GM19351 (cell line): ENCODE measurements around the gene MIA.
"Not testable (repeated sequence)": the region's sequence is repeated elsewhere in the genome, so short reads cannot be mapped to it uniquely, and the experiment has no call there.

ENCODE experiments used
- ATAC-seq: cut with Tn5 transposase; IDR thresholded peaks from one replicate; pipeline ENCODE4 v1.9.1; 2021; ENCODE audit warnings: mild to moderate bottlenecking, moderate library complexity; ENCODE audit not compliant: unreplicated experiment

The MIA gene

GRCh38 chr19:40818480-40819399, 43.4 kb downstream of the MIA start:
- not testable (repeated sequence) for ATAC-seq

DNA sequence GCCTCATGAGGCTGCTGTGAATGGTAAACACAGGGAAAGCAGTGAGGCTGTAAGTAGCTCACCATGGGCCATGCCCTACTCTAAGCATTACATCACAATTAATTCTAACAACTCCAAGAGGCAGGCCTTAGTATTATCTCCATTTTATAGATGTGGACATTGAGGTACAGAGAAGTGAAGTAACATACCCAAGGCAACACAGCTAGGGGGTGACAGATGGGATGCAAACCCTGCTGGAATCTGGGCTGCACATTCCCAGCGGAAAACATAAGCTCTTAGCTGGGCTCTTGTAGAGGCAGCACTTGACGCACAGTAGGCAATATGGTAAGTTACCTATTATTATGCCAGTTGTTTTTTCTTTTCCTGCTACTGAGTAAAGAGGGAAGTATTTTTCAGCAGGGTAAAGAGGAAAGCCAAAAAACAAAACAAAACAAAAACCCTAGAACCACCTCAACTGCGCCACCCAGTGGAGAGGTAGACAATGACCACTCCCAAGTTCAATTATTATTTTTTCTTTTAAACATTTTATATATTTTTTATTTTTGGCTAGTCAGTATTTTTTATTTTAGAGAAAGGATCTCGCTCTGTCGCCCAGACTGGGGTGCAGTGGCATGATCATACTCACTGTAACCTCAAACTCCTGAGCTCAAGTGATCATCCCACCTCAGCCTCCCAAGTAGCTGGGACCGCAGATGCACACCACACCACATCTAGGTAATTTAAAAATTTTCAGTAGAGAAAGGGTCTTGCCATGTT, 44.3 kb downstream of the MIA start:
- ATAC-seq, result not testable (repeated sequence)

- no peak for ATAC-seq
Observed at GRCh38 chr19:40822161-40822560, 46.8 kb downstream of the MIA start.

GRCh38 chr19:40822704-40823553, 47.6 kb downstream of the MIA start:
- not testable (repeated sequence) for ATAC-seq

GRCh38 chr19:40824916-40825315, 49.6 kb downstream of the MIA start:
- ATAC-seq, result not testable (repeated sequence)

DNA sequence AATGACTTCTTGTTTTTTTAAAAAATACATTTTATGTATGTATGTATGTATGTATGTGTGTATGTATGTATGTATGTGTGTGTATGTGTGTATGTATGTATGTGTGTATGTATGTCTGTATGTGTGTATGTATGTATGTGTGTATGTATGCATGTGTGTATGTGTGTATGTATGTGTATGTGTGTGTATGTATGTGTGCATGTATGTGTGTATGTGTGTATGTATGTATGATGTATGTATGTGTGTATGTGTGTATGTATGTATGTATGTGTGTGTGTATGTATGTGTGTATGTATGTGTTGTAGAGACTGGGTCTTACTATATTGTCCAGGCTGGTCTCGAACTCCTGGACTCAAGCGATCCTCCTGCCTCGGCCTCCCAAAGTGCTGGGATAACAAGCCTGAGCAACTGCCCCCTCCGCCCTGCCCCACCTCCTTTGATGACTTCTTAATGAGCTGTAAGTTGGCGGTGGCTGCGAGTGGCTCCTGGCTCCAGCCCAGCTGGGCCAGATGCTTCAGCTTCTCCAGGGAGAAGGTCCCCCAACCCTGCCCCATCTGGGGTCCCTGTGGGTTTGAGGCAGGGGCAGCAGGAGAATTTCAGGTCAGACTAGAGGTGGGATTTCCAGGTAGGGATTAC, 50.3 kb downstream of the MIA start:
- ATAC-seq, result not testable (repeated sequence)

- not testable (repeated sequence) for ATAC-seq
Observed at GRCh38 chr19:40826312-40826698, 51.0 kb downstream of the MIA start.

GRCh38 chr19:40826699-40827385, 51.5 kb downstream of the MIA start:
- ATAC-seq, result not testable (repeated sequence)
